Neural cell (in vitro differentiated cells): ENCODE measurements around the gene TCF4. TPM values are rescaled to one million over a fixed set of nuclear protein-coding genes. Genes with fewer than 3 reads are reported as not detected.

ENCODE experiments used
- H2AFZ ChIP-seq: fragments of 200-600, 300-800 bp; sonication (generic), shearing (Covaris generic); 2 replicates; pipeline ENCODE4 v1.6.0; 2014; ENCODE audit warnings: low read depth, mild to moderate bottlenecking, antibody characterized with exemption, low read length, moderate library complexity
- H3F3A ChIP-seq: fragments of 200-600 bp; shearing (Covaris generic); 2 replicates; pipeline ENCODE4 v1.6.1; 2016; ENCODE audit warnings: mild to moderate bottlenecking, moderate library complexity, mixed read lengths, antibody characterized with exemption, low read length; ENCODE audit not compliant: insufficient read depth, poor library complexity, severe bottlenecking
- H3K27ac ChIP-seq: fragments of 200-600, 300-800 bp; sonication (generic), shearing (Covaris generic); 2 replicates; pipeline ENCODE4 v1.5.1; 2014; ENCODE audit warnings: mild to moderate bottlenecking, low read length, moderate library complexity
- H3K27me3 ChIP-seq: fragments of 300-800, 200-600 bp; sonication (generic), shearing (Covaris generic); 2 replicates; pipeline ENCODE4 v1.6.0; 2014; ENCODE audit warnings: mild to moderate bottlenecking, low read depth, low read length, moderate library complexity; ENCODE audit not compliant: insufficient read depth
- H3K36me3 ChIP-seq: fragments of 300-800, 200-600 bp; sonication (generic), shearing (Covaris generic); 2 replicates; pipeline ENCODE4 v1.5.1; 2014; ENCODE audit warnings: mild to moderate bottlenecking, antibody characterized with exemption, low read length, moderate library complexity; ENCODE audit not compliant: insufficient read depth
- H3K4me2 ChIP-seq: fragments of 300-800, 200-600 bp; sonication (generic), shearing (Covaris generic); 2 replicates; pipeline ENCODE4 v1.6.0; 2014; ENCODE audit warnings: mild to moderate bottlenecking, low read length
- H3K4me3 ChIP-seq: fragments of 300-800, 200-600 bp; sonication (generic), shearing (Covaris generic); 2 replicates; pipeline ENCODE4 v1.5.1; 2014; ENCODE audit warnings: mild to moderate bottlenecking, low read length, moderate library complexity
- H3K79me2 ChIP-seq: fragments of 200-600 bp; shearing (Covaris generic); replicated peaks from 2 replicates; pipeline ENCODE4 v1.6.0; 2014; ENCODE audit warnings: mild to moderate bottlenecking, low read length, moderate library complexity; ENCODE audit not compliant: insufficient read depth
- H3K9ac ChIP-seq: fragments of 300-800, 200-600 bp; sonication (generic), shearing (Covaris generic); 2 replicates; pipeline ENCODE4 v1.6.1; 2016; ENCODE audit warnings: mild to moderate bottlenecking, low read length, mixed read lengths
- H3K9me2 ChIP-seq: fragments of 200-600 bp; shearing (Covaris generic); 2 replicates; pipeline ENCODE4 v1.6.1; 2016; ENCODE audit warnings: mild to moderate bottlenecking, low read length, mixed read lengths; ENCODE audit not compliant: insufficient read depth
- H3K9me3 ChIP-seq: fragments of 200-600, 300-800 bp; sonication (generic), shearing (Covaris generic); 2 replicates; pipeline ENCODE4 v1.6.1; 2016; ENCODE audit warnings: mild to moderate bottlenecking, mixed run types, low read length, moderate library complexity, mixed read lengths
- H4K20me1 ChIP-seq: fragments of 200-600 bp; shearing (Covaris generic); 2 replicates; pipeline ENCODE4 v1.6.1; 2016; ENCODE audit warnings: mild to moderate bottlenecking, mixed run types; ENCODE audit not compliant: insufficient read depth
- CTCF ChIP-seq: fragments of 450-650 bp; IDR thresholded peaks from 2 replicates; pipeline ENCODE4 v1.5.1; 2014; ENCODE audit warnings: antibody characterized with exemption, mild to moderate bottlenecking, moderate library complexity; ENCODE audit not compliant: poor library complexity, severe bottlenecking
- EP300 ChIP-seq: fragments of 450-650 bp; conservative IDR thresholded peaks from 2 replicates; pipeline ENCODE4 v1.6.1; 2014; ENCODE audit warnings: antibody characterized with exemption, mild to moderate bottlenecking, moderate library complexity; ENCODE audit not compliant: poor library complexity, severe bottlenecking
- EZH2 ChIP-seq: fragments of 200-600, 300-800 bp; shearing (Covaris generic), sonication (generic); IDR thresholded peaks from 2 replicates; pipeline ENCODE4 v1.6.1; 2014; ENCODE audit warnings: antibody characterized with exemption, low read length, borderline replicate concordance, mild to moderate bottlenecking; ENCODE audit not compliant: insufficient read depth, poor library complexity, severe bottlenecking
- MXI1 ChIP-seq: fragments of 450-650 bp; conservative IDR thresholded peaks from 2 replicates; pipeline ENCODE4 v1.6.1; 2014; ENCODE audit warnings: antibody characterized with exemption, mild to moderate bottlenecking; ENCODE audit not compliant: poor library complexity, severe bottlenecking
- POLR2AphosphoS5 ChIP-seq: IDR thresholded peaks from 2 replicates; pipeline ENCODE4 v1.6.1; 2012
- RAD21 ChIP-seq: fragments of 450-650 bp; conservative IDR thresholded peaks from 2 replicates; pipeline ENCODE4 v1.6.1; 2014; ENCODE audit warnings: antibody characterized with exemption, mild to moderate bottlenecking, moderate library complexity
- REST ChIP-seq: IDR thresholded peaks from 2 replicates; pipeline ENCODE4 v1.6.1; 2012; ENCODE audit warnings: borderline replicate concordance
- SMC3 ChIP-seq: fragments of 450-650 bp; conservative IDR thresholded peaks from 2 replicates; pipeline ENCODE4 v1.6.1; 2014; ENCODE audit warnings: antibody characterized with exemption, mild to moderate bottlenecking, moderate library complexity; ENCODE audit not compliant: poor library complexity
- TAF1 ChIP-seq: IDR thresholded peaks from 2 replicates; pipeline ENCODE4 v1.6.1; 2012; ENCODE audit warnings: low read depth
- polyA plus RNA-seq: library from polyadenylated mRNA; depleted of rRNA; stranded (reverse); fragments of >200 nt; gene quantifications from 2 replicates; pipeline ENCODE4 v1.2.3, GENCODE V29; 2014

The TCF4 gene
- polyA plus RNA-seq, 1 donor from 2014 or later = 7.0 TPM

GRCh38 chr18:55419947-55420664, 167.9 kb downstream of the TCF4 start:
- Histone ChIP-seq H2AFZ (no peak overlapping the region), H4K20me1 (no peaks in the 10 kb centered on the region), H3K4me3 (no peak overlapping the region)

GRCh38 chr18:55419132-55419946, 168.7 kb downstream of the TCF4 start:
- Histone ChIP-seq H2AFZ (no peak overlapping the region), H3K27ac (no peak overlapping the region), H3K79me2 (peaks cover 40% of the 10 kb centered on the region), H4K20me1 (no peaks in the 10 kb centered on the region), H3K36me3 (no peaks in the 10 kb centered on the region), H3K9me3 (no peaks in the 10 kb centered on the region), H3F3A (no peaks in the 10 kb centered on the region), H3K9ac (no peak overlapping the region), H3K4me2 (no peak overlapping the region), H3K27me3 (no peaks in the 10 kb centered on the region), H3K9me2 (no peaks in the 10 kb centered on the region), H3K4me3 (no peak overlapping the region)
- TF ChIP-seq POLR2AphosphoS5 (no peak), RAD21 (no peak), REST (no peak), EZH2 (no peak)

More at GRCh38 chr18:55419947-55420664, 167.9 kb downstream of the TCF4 start:
- no peaks in the 10 kb centered on the region for H3K9me2 ChIP-seq
- no peaks in the 10 kb centered on the region for H3F3A ChIP-seq
- H3K9me3 ChIP-seq = no peaks in the 10 kb centered on the region
- no peak overlapping the region for H3K27ac ChIP-seq
- H3K9ac ChIP-seq = no peak overlapping the region
- H3K79me2 ChIP-seq = peaks cover 33% of the 10 kb centered on the region
- no peaks in the 10 kb centered on the region for H3K36me3 ChIP-seq
- TF ChIP-seq EP300 = no peak
- TF ChIP-seq SMC3 = no peak
- TF ChIP-seq MXI1 = no peak
- H3K27me3 ChIP-seq = no peaks in the 10 kb centered on the region
- no peak overlapping the region for H3K4me2 ChIP-seq

- H3K36me3 ChIP-seq = no peaks in the 10 kb centered on the region
- no peaks in the 10 kb centered on the region for H3K9me3 ChIP-seq
- H3K79me2 ChIP-seq = peaks cover 49% of the 10 kb centered on the region
- H2AFZ ChIP-seq = no peak overlapping the region
- no peak overlapping the region for H3K27ac ChIP-seq
- no peak overlapping the region for H3K9ac ChIP-seq
- TF ChIP-seq POLR2AphosphoS5 (no peak), SMC3 (no peak), TAF1 (no peak), MXI1 (no peak), EZH2 (no peak), RAD21 (no peak), EP300 (no peak), CTCF (no peak), REST (no peak)
- H3K4me2 ChIP-seq = no peak overlapping the region
- no peaks in the 10 kb centered on the region for H3F3A ChIP-seq
- H4K20me1 ChIP-seq = no peaks in the 10 kb centered on the region
- H3K4me3 ChIP-seq = no peak overlapping the region
- H3K9me2 ChIP-seq = no peaks in the 10 kb centered on the region
- no peaks in the 10 kb centered on the region for H3K27me3 ChIP-seq
Observed at GRCh38 chr18:55418439-55418838, 169.6 kb downstream of the TCF4 start.
